ENCODE data around the gene RAB42.

DNA sequence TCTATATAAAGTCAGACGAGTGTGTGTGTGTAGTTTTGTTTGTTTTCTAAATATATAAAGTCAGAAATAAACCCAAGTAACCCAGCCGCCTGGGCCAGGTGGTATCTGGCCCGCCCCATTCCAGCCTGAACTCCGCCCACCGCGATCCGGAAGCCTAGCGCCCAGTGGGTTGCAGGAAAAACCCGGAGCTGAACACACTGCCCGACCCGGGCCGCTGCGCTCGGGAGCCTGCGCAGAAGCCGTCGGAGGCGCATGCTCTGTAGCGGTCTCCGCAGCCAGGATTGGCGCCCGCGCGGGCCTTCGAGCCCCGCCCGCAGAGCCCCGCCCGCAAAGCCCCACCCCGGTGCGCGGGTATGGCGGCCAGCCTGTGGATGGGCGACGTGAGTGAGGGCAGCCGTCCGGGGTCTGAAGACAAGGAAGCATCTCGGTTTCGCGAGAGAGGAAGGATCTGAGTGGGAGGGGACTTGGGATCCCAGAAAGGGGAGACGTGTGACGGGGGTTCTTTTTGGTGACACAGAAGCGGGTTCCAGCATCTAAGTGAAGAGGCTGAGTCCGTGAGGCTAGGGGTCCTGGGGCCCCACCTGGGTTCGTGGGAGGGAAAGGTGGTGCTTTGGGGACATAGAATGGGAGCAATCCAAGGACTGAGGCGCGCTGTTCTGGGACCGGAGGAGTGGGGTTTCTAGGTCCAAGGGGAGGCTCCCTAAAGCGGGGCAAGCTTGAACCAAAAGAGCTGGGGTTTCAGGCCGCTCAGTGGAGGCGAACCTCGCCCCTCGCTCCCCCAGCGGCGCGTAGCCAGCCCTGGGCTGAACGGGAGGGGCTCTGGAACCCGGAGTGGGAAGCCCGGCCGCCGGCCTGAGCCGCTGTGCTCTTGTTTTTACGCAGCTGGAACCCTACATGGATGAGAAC is 39.1 kb upstream of the RAB42 start, which contains the start of gene TRNAU1AP:
- TF ChIP-seq, protein P1, sequence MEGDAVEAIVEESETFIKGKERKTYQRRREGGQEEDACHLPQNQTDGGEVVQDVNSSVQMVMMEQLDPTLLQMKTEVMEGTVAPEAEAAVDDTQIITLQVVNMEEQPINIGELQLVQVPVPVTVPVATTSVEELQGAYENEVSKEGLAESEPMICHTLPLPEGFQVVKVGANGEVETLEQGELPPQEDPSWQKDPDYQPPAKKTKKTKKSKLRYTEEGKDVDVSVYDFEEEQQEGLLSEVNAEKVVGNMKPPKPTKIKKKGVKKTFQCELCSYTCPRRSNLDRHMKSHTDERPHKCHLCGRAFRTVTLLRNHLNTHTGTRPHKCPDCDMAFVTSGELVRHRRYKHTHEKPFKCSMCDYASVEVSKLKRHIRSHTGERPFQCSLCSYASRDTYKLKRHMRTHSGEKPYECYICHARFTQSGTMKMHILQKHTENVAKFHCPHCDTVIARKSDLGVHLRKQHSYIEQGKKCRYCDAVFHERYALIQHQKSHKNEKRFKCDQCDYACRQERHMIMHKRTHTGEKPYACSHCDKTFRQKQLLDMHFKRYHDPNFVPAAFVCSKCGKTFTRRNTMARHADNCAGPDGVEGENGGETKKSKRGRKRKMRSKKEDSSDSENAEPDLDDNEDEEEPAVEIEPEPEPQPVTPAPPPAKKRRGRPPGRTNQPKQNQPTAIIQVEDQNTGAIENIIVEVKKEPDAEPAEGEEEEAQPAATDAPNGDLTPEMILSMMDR (IDR thresholded peaks at IDR 0.05): peak in 1 of 6 experiments; percentile 21
- peak in 1 of 2 donors; percentile 72 for TF ChIP-seq POLR2A (IDR thresholded peaks at IDR 0.05)
